ENCODE results near the gene KRTAP13-4.

Gene KRTAP13-4

GRCh38 chr21:30479259-30479658 lies 49.2 kb downstream of the KRTAP13-4 start:
- H2AFZ ChIP-seq (ENCODE audit: low read depth, low read length, severe bottlenecking) = no peak overlapping the region
- no peak overlapping the region for H3K27ac ChIP-seq (ENCODE audit: low read depth, low read length)
- no peaks in the 10 kb centered on the region for H3F3A ChIP-seq (ENCODE audit: insufficient read depth)
- H3K4me3 ChIP-seq (ENCODE audit: insufficient read depth, low read length, poor library complexity, severe bottlenecking) = no peak overlapping the region
- H3K9me2 ChIP-seq (replicated peaks; ENCODE audit: insufficient read depth, low read length) = no peaks in the 10 kb centered on the region
- no peaks in the 10 kb centered on the region for H3K79me2 ChIP-seq (ENCODE audit: insufficient read depth, low read length)
- no peaks in the 10 kb centered on the region for H3K27me3 ChIP-seq (ENCODE audit: low read length)
- H3K36me3 ChIP-seq (ENCODE audit: low read length) = no peaks in the 10 kb centered on the region
- no peaks in the 10 kb centered on the region for H3K9me3 ChIP-seq (ENCODE audit: insufficient read depth, low read length)
- H3K9ac ChIP-seq (ENCODE audit: low read length) = no peak overlapping the region
- H3K4me2 ChIP-seq (ENCODE audit: low read depth, low read length, poor library complexity, severe bottlenecking) = no peak overlapping the region
- H4K20me1 ChIP-seq (ENCODE audit: low read depth, low read length) = no peaks in the 10 kb centered on the region
- TF ChIP-seq EZH2phosphoT487 (conservative IDR thresholded peaks at IDR 0.05; ENCODE audit: low read length) (no peak), CTCF (IDR thresholded peaks at IDR 0.05; ENCODE audit: insufficient read depth, low read length, poor library complexity, severe bottlenecking) (no peak)

GRCh38 chr21:30480145-30480544 lies 50.1 kb downstream of the KRTAP13-4 start, which contains the start of gene KRTAP19-1:
Gene KRTAP19-1, minus strand, starts transcription at chr21:30480367. Its CDS starts 50 bp downstream, at chr21:30480317.
- Histone ChIP-seq H4K20me1 (ENCODE audit: low read depth, low read length) (no peaks in the 10 kb centered on the region), H3K4me3 (ENCODE audit: insufficient read depth, low read length, poor library complexity, severe bottlenecking) (no peak within 1 kb of the TSS), H3K9me3 (ENCODE audit: insufficient read depth, low read length) (no peaks in the 10 kb centered on the region), H3K9me2 (replicated peaks; ENCODE audit: insufficient read depth, low read length) (no peaks in the 10 kb centered on the region), H2AFZ (ENCODE audit: low read depth, low read length, severe bottlenecking) (no peak within 1 kb of the TSS), H3F3A (ENCODE audit: insufficient read depth) (no peaks in the 10 kb centered on the region), H3K27me3 (ENCODE audit: low read length) (no peaks in the 10 kb centered on the region), H3K27ac (ENCODE audit: low read depth, low read length) (no peak within 1 kb of the TSS), H3K9ac (ENCODE audit: low read length) (no peak within 1 kb of the TSS), H3K79me2 (ENCODE audit: insufficient read depth, low read length) (no peaks in the 10 kb centered on the region), H3K36me3 (ENCODE audit: low read length) (no peaks in the 10 kb centered on the region), H3K4me2 (ENCODE audit: low read depth, low read length, poor library complexity, severe bottlenecking) (no peak within 1 kb of the TSS)
- no peak for TF ChIP-seq EZH2phosphoT487 (conservative IDR thresholded peaks at IDR 0.05; ENCODE audit: low read length)
- TF ChIP-seq CTCF (IDR thresholded peaks at IDR 0.05; ENCODE audit: insufficient read depth, low read length, poor library complexity, severe bottlenecking) = no peak
